ENCODE measurements around the gene NRARP.
"Not testable (repeated sequence)": the region's sequence is repeated elsewhere in the genome, so short reads cannot be mapped to it uniquely, and the experiment has no call there.

Gene NRARP, protein sequence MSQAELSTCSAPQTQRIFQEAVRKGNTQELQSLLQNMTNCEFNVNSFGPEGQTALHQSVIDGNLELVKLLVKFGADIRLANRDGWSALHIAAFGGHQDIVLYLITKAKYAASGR

DNA sequence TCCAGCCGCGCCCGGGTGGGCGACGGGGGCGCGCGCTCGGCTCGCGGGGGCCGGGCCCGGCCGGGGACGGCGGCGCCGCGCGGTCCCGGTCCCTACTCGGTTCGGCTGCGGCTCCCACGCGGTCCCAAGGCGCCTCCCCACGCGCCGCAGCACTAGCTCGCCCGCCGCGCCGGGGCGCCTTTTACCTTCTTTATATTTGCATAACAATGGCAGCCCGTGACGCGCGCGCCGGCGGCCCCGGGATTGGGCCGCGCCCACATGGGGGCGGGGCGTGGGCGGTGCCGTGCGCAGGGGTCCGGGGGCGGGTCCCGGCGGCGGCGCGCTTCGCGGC lies at the start of gene NRARP:
Gene NRARP, minus strand, starts transcription at position 154 of the 331 bp plus-strand sequence. CDS start 343 bp downstream, outside the sequence.
- DNase-seq, result peak; percentile 50

DNA sequence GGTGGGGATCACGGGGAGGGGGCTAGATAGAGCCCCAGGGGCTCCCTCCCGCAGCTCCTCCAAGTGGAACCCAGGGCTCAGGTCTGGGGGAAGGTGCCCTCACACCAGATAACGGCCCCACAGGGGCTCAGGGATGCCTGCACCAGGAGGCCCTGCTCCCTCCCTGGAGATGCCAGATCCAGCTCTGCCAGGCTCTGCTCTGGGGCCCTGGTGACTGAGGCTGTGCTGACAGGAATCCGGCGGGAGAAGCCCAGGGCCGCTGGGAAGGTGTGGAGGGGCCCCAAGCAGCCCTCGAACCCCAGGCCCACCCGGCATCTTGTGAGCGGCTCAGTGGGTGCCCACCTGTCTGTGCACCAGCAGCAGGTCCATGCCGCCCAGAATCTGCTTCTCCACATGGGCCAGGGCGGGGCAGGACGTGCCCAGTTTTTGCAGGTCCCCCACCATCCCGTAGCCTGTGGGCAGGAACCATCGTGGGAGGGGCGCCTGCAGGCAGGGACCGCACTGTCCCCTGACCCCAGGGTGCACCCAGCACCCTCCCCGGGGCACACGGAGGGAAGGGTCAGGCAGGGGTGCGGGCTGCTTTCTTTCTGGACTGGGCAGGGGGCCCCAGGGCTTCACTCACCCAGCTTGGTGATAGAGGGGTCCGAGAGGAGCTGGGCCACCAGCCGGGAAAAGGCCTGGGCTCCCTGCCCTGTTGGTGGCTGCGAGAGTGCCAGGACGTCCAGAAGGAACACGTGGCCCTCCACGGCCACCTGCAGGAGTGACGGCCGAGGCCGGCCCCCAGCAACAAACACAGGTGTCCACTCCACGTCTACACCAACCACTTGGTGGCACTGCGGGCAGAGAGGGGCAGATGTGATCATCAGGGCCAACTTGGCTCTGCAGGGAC lies 48.9 kb upstream of the NRARP start:
- DNase-seq, result no peak

DNA sequence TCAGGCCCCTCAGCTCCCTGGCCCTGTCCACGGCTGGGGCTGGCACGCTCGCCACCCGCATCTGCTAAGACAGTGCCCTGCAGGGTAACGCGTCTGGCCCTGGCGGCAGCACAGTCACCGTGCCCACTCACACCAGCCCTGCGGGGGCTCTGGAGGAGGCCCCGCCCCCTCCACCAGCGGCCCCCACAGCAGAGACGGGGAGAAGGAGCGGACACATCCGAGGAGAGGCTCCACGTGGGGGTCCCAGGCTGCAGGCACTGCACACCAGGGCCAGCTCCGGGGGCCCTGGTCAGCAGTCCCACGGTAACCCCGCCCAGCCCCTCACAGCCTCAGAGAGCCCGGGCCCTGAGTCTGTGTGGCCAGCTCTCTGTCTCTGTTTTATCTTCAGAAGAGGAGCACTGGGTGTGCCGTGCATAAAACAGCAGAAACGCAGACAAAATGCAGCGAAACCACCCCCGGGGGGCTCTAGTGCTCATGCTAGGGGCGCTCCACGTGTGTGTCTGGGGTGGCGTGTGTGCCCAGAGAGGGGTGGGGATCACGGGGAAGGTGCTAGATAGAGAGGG lies 47.5 kb upstream of the NRARP start:
- DNase-seq, result no peak

DNA sequence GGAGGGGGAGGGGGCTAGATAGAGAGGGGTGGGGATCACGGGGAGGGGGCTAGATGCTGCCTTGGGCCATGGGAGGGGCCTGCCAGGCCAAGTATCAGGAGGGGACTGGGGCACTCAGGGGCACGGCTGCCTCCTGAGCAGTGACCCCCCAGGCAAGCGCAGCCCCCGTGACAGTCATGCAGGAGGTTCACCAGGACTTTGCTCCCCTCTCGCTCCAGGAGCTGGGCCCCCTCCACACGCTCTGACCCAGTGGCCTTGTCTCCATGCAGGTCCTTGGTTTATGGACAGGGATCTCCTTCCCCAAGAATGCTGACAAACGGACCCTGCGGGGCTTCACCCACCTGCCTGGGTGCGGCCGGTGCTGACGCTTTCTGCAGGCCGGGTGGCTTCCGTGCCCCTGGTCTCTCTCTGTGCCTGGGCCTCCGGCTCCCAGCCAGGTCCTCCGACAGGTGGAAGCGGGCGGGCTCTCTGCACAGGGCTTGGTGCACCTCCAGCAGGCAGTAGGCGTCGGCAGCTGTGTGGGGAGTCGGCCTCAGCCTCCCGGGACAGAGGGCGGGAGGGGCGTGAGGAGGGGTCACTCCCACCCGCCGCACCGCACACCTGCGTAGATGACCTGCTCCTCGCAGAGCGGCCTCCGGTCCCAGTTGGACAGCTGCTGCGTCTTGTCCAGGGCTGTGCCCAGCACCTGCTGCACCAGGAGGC lies 46.8 kb upstream of the NRARP start:
- no peak for DNase-seq

GRCh38 chr9:137347928-137348327 lies 45.9 kb upstream of the NRARP start:
- DNase-seq, result no peak

- no peak for DNase-seq
These were observed 40.4 kb upstream of the NRARP start for GRCh38 chr9:137342482-137342881.

GRCh38 chr9:137341227-137341626 lies 39.2 kb upstream of the NRARP start:
- no peak for DNase-seq

DNA sequence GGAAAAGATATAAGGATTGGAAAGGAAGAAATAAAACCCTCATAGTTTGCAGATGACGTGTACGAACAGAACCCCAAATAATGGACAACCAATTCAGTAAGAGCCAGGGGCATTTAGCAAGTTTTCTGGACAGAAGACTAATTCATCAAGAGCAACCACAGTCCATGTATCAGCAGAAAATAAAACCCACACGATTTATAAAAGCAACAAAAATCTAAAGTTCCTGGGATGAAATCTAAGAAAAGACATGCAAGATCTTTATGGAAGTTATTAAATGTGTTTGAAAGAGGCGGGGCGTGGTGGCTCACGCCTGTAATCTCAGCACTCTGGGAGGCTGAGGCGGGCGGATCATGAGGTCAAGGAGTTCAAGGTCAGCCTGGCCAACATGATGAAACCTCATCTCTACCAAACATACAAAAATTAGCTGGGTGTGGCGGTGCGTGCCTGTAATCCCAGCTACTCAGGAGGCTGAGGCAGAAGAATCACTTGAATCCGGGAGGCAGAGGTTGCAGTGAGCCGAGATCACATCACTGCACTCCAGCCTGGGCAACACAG lies 37.9 kb upstream of the NRARP start:
- DNase-seq, result not testable (repeated sequence)

DNA sequence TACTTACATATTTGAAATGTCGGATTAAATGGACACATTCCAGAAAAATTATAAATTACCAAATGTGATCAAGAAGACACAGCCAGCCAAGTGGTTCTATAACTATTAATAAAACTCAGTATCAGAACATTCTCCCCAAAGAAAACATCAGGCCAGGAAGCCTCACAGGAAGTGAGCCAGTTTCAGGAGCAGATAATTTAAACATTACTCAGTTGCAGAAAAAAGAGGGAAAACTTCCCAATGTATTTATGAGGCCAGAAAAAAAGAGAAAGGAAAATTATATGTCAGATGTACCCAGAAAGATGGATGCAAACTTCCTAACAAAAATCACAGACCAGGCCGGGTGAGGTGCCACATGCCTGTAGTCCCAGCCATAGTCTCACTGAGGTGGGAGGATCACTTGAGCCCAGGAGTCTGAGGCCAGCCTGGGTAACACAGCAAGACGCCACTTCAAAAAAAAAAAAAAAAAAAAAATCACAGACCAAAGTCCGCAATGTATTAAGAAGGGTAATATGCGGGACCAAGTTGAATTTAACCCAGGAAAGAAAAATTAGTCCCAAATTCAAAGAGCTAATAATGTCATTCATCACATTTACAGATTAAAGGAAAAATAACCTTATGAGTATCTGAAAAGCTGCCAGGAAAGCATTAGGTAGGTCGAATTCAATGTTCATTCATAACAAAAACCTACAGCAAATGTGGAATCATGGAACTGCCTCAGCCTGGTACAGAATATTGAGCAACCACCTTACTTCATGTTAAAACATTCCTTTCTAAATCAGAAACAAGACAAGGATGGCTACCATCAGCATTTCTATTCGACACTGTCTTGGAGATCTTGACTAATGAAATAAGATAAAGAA lies 37.2 kb upstream of the NRARP start:
- no peak for DNase-seq

DNA sequence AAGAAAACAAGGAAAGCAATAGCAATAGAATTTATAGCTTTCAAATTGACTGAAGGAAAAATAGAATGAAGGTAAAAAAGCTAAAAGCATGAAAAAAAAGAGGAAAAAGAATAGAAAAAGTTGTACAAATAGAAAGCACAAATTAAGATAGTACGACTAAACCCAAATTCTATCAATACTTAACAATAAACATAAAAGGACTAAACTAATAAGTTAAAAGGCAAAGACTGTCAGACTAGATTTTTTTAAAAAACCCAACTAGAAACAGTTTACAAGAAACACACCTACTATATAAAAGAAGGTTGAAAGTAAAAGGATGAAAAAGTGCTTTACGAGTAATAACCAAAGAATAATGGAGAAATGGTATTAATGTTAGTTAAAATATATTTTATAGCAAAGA lies 34.7 kb upstream of the NRARP start:
- DNase-seq, result no peak

- no peak for DNase-seq
These were observed 31.1 kb upstream of the NRARP start for GRCh38 chr9:137333016-137333671.

GRCh38 chr9:137331929-137332328 lies 29.9 kb upstream of the NRARP start:
- no peak for DNase-seq

GRCh38 chr9:137330689-137331088 lies 28.6 kb upstream of the NRARP start:
- DNase-seq, result no peak

DNA sequence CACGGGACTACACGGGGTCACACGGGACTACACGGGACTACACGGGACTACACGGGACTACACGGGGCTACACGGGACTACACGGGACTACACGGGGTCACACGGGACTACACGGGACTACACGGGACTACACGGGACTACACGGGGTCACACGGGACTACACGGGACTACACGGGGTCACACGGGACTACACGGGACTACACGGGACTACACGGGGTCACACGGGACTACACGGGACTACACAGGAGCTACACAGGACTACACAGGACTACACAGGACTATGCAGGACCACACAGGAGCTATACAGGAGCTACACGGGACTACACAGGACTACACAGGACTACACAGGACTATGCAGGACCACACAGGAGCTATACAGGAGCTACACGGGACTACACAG lies 27.5 kb upstream of the NRARP start:
- DNase-seq, result not testable (repeated sequence)

GRCh38 chr9:137327641-137328550 lies 25.8 kb upstream of the NRARP start:
- DNase-seq, result not testable (repeated sequence)

DNA sequence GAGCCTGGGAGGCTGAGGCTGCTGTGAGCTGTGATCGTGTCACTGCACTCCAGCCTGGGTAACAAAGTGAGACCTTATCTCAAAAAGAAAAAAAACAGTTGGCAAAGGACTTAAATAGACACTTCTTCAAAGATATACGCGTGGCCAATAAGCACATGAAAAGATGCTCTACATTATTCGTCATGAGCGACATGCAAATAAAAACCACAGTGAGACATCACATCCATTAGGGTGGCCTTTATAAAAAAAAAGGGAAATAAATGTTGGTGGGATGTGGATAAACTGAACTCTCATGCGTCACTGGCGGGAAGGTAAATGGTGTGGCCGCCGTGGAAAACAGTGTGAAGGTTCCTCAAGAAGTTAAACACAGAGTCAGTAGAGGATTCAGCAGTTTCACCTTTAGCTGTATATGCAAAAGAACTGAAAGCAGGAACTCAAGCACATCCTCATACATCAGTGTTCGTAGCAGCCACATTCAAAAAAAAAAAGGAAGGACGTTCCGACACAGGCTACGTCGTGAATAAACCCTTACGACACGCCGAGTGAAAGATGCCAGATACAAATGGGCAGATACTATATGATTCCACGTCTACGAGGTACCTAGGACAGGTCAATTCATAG lies 24.5 kb upstream of the NRARP start:
- no peak for DNase-seq

GRCh38 chr9:137325799-137326198 lies 23.7 kb upstream of the NRARP start:
- no peak for DNase-seq

DNA sequence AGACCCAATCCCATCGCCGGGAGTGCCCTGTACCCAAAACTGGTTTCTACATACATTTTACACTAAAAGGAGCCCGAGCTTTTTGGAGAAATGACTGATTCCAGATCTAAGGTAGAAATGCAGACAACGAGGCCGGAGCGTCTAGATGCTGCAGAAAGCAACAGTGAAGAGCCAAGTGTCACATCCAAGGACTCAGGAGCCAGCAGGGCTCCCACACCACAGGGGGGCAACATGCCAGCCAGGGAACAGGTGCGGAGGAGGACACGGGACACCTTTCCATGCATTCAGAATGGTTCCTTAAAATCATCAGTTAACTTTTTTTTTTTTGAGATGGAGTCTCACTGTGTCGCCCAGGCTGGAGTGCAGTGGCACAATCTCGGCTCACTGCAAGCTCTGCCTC lies 23.1 kb upstream of the NRARP start:
- DNase-seq, result no peak

DNA sequence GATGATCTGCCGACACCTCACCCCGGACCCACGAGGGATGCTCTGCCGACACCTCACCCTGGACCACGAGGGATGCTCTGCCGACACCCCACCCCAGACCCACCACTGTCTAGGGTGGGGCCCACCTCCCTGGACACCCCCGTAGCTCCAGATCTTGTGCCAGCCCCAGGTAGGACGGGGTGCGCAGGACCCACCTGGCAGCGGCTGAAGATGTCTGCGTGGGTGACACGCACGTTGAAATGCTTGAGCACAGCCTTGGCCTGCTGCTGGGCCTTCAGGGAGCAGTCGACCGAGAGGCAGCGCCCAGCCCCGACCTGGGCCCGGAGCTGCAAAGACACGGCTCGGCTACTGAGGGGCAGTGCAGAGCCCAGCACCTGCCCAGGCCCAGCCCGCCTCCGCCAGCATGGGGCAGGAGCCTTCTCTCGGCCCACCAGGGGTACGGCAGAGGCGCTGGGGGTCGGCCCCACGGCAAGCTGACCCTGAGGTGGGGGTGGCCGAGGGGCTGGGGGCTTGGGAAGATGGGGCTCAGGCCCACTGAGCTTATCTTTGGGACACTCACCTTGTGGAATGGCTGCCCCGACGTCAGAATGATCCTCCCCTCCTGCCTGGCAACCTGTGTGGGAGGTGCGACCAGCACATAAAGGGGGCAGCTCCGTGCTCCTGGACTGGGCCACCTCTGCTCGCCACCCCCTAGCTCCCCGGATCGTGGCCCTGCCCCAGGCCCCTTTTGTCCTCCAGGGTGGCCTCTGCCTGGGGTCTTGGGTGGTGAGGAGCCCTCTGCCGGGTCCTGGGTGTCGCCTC lies 21.7 kb upstream of the NRARP start:
- DNase-seq, result no peak
